Tibial artery (tissue), 4 donors: ENCODE measurements around the gene ATXN7L1.
A peak's percentile ranks its signal among the peaks of the same experiment; 100 is the strongest.

ENCODE experiments used
- DNase-seq, 2 donors: peaks; one replicate each; pipeline ENCODE4 v3.0.0-alpha.2; 2019
- H3K27ac ChIP-seq, 2 donors: fragments of 200-600 bp; sonication (generic) in 1 of 2; 1 replicate in 1 of 2; 2 replicates in 1 of 2; pipeline ENCODE4 v1.5.1; 2018 to 2019; ENCODE audit warnings: mild to moderate bottlenecking in 1 of 2
- H3K27me3 ChIP-seq, 2 donors: fragments of 200-600 bp; sonication (generic) in 1 of 2; one replicate each; pipeline versions ENCODE4 v1.5.1 to v1.6.0; 2016 to 2019
- H3K36me3 ChIP-seq, 3 donors: fragments of 200-600 bp; sonication (generic) in 2 of 3; one replicate each; pipeline ENCODE4 v1.5.1; 2016 to 2019; ENCODE audit warnings: mild to moderate bottlenecking in 2 of 3
- H3K4me1 ChIP-seq, 4 donors: fragments of 200-600 bp; sonication (generic) in 2 of 4; 1 replicate in 3 of 4; 2 replicates in 1 of 4; pipeline ENCODE4 v1.5.1; 2016 to 2019
- H3K4me3 ChIP-seq, 2 donors: fragments of 200-600 bp; sonication (generic) in 1 of 2; 1 replicate in 1 of 2; 2 replicates in 1 of 2; pipeline ENCODE4 v1.5.1; 2018 to 2019; ENCODE audit warnings: mild to moderate bottlenecking in 2 of 2
- H3K9me3 ChIP-seq, 3 donors: fragments of 200-600 bp; sonication (generic) in 1 of 3; one replicate each; pipeline ENCODE4 v1.5.1; 2016 to 2019
- CTCF ChIP-seq, 2 experiments: fragments of 200-600 bp in 1 of 2; fragments of 450-650 bp in 1 of 2; IDR thresholded peaks; one replicate each; pipeline ENCODE4 v1.5.1; 2017 to 2019; ENCODE audit warnings: antibody characterized with exemption in 2 of 2, mild to moderate bottlenecking in 1 of 2, moderate library complexity in 1 of 2
- intact Hi-C: fragments of 100-400 bp; cut with DNase I; formaldehyde crosslinking; loops from one replicate; pipeline ENCODE4 v1.15.0; 2023; ENCODE audit warnings: low total_unique reads

Gene ATXN7L1

GRCh38 chr7:105590793-105591192 lies 285.6 kb downstream of the ATXN7L1 start:
- H3K4me1 ChIP-seq: peaks cover 0 to 5% (median 0%) of the 10 kb centered on the region in 4 donors
- no peak overlapping the region for H3K4me3 ChIP-seq
- intact Hi-C loops: no loop called here
- DNase-seq: no peak
- no peak overlapping the region for H3K27ac ChIP-seq
- H3K27me3 ChIP-seq: no peaks in the 10 kb centered on the region
- no peaks in the 10 kb centered on the region for H3K36me3 ChIP-seq
- no peaks in the 10 kb centered on the region for H3K9me3 ChIP-seq
- TF ChIP-seq CTCF (IDR thresholded peaks at IDR 0.05): no peak

GRCh38 chr7:105589356-105590077 lies 286.9 kb downstream of the ATXN7L1 start:
- H3K27ac ChIP-seq: no peak overlapping the region
- no peak overlapping the region for H3K4me3 ChIP-seq
- peak; percentile 35 to 46 for TF ChIP-seq CTCF (IDR thresholded peaks at IDR 0.05)
- H3K36me3 ChIP-seq: no peaks in the 10 kb centered on the region
- intact Hi-C loops: no loop called here
- peaks cover 0 to 5% (median 0%) of the 10 kb centered on the region in 4 donors for H3K4me1 ChIP-seq
- peak; percentile 53 to 76 for DNase-seq
- no peaks in the 10 kb centered on the region for H3K9me3 ChIP-seq
- no peaks in the 10 kb centered on the region for H3K27me3 ChIP-seq

GRCh38 chr7:105587909-105588635 lies 288.3 kb downstream of the ATXN7L1 start:
- DNase-seq: no peak
- H3K27me3 ChIP-seq: no peaks in the 10 kb centered on the region
- no peak overlapping the region for H3K4me3 ChIP-seq
- no peaks in the 10 kb centered on the region for H3K9me3 ChIP-seq
- no peak overlapping the region for H3K27ac ChIP-seq
- peaks cover 0 to 5% (median 0%) of the 10 kb centered on the region in 4 donors for H3K4me1 ChIP-seq
- no peaks in the 10 kb centered on the region for H3K36me3 ChIP-seq
- intact Hi-C loops: no loop called here
- TF ChIP-seq CTCF (IDR thresholded peaks at IDR 0.05): no peak

- Histone ChIP-seq H3K27ac (no peak overlapping the region), H3K4me3 (no peak overlapping the region), H3K9me3 (no peaks in the 10 kb centered on the region), H3K4me1 (peaks cover 0 to 11% (median 3%) of the 10 kb centered on the region in 4 donors), H3K36me3 (no peaks in the 10 kb centered on the region), H3K27me3 (peaks cover 0 to 10% of the 10 kb centered on the region in 2 donors)
- intact Hi-C loops: no loop called here
- no peak for TF ChIP-seq CTCF (IDR thresholded peaks at IDR 0.05)
- no peak for DNase-seq
Measured at GRCh38 chr7:105585850-105586500, 290.4 kb downstream of the ATXN7L1 start.

- Histone ChIP-seq H3K4me1 (peaks cover 0 to 9% (median 3%) of the 10 kb centered on the region in 4 donors), H3K9me3 (no peaks in the 10 kb centered on the region), H3K4me3 (no peak overlapping the region), H3K27ac (no peak overlapping the region), H3K27me3 (peaks cover 0 to 13% of the 10 kb centered on the region in 2 donors), H3K36me3 (no peaks in the 10 kb centered on the region)
- intact Hi-C loops: no loop called here
- TF ChIP-seq CTCF (IDR thresholded peaks at IDR 0.05): no peak
- no peak for DNase-seq
Measured at GRCh38 chr7:105584165-105584564, 292.2 kb downstream of the ATXN7L1 start.
